GM23338 (cell line): ENCODE results near the gene CXCL12. TPM values are rescaled to one million over a fixed set of nuclear protein-coding genes. Genes with fewer than 3 reads are reported as not detected.

ENCODE experiments used
- ATAC-seq: fragments of 200-7000 bp; cut with Tn5 transposase; 3 replicates; pipeline ENCODE4 v1.9.1; 2020
- DNase-seq: peaks from one replicate; pipeline ENCODE4 v3.0.0-alpha.2; 2015; ENCODE audit warnings: low spot score
- H2AFZ ChIP-seq: fragments of 200-600 bp; sonication (generic); 2 replicates; pipeline ENCODE4 v1.8.0; 2016; ENCODE audit warnings: antibody characterized with exemption, mild to moderate bottlenecking, moderate library complexity
- H3F3A ChIP-seq: fragments of 200-600 bp; sonication (generic); replicated peaks from 2 replicates; pipeline ENCODE4 v1.8.0; 2017; ENCODE audit warnings: antibody characterized with exemption, mixed run types, low read depth
- H3K27ac ChIP-seq: fragments of 200-600 bp; sonication (generic); 2 replicates; pipeline ENCODE4 v1.6.1; 2016; ENCODE audit warnings: low read depth
- H3K27me3 ChIP-seq: fragments of 200-600 bp; sonication (generic); 2 replicates; pipeline ENCODE4 v1.8.0; 2016; ENCODE audit warnings: mild to moderate bottlenecking, mixed run types, moderate library complexity; ENCODE audit not compliant: insufficient read depth
- H3K36me3 ChIP-seq: fragments of 200-600 bp; sonication (generic); 2 replicates; pipeline ENCODE4 v1.8.0; 2016; ENCODE audit warnings: mild to moderate bottlenecking; ENCODE audit not compliant: insufficient read depth
- H3K4me1 ChIP-seq: fragments of 200-600 bp; sonication (generic); 2 replicates; pipeline ENCODE4 v1.8.0; 2016; ENCODE audit warnings: mild to moderate bottlenecking, moderate library complexity; ENCODE audit not compliant: insufficient read depth
- H3K4me2 ChIP-seq: fragments of 200-600 bp; sonication (generic); 2 replicates; pipeline ENCODE4 v1.7.1; 2017; ENCODE audit warnings: mixed run types
- H3K4me3 ChIP-seq: fragments of 200-600 bp; sonication (generic); 2 replicates; pipeline ENCODE4 v1.6.1; 2016; ENCODE audit warnings: mixed run types
- H3K79me2 ChIP-seq: fragments of 200-600 bp; sonication (generic); replicated peaks from 2 replicates; pipeline ENCODE4 v1.8.0; 2017; ENCODE audit warnings: mild to moderate bottlenecking; ENCODE audit not compliant: insufficient read depth
- H3K9me2 ChIP-seq: fragments of 200-600 bp; sonication (generic); 2 replicates; pipeline ENCODE4 v1.8.0; 2017; ENCODE audit not compliant: insufficient read depth
- H4K20me1 ChIP-seq: fragments of 200-600 bp; sonication (generic); replicated peaks from 2 replicates; pipeline ENCODE4 v1.8.0; 2017; ENCODE audit warnings: mild to moderate bottlenecking; ENCODE audit not compliant: insufficient read depth
- H3K27ac Mint-ChIP-seq: 2 replicates; pipeline ENCODE4 v1.8.0; 2020; ENCODE audit warnings: inconsistent platforms, mild to moderate bottlenecking, moderate library complexity, mixed read lengths
- H3K27me3 Mint-ChIP-seq: 3 replicates; pipeline ENCODE4 v1.8.0; 2022; ENCODE audit warnings: low read depth, mild to moderate bottlenecking, moderate library complexity, mixed read lengths, inconsistent platforms; ENCODE audit not compliant: insufficient read depth, poor library complexity
- H3K36me3 Mint-ChIP-seq: 3 replicates; pipeline ENCODE4 v1.8.0; 2021; ENCODE audit warnings: low read depth, mild to moderate bottlenecking, inconsistent platforms, moderate library complexity, mixed read lengths
- H3K4me1 Mint-ChIP-seq: 3 replicates; pipeline ENCODE4 v1.8.0; 2020; ENCODE audit warnings: mild to moderate bottlenecking, inconsistent platforms, mixed read lengths
- H3K4me3 Mint-ChIP-seq: 3 replicates; pipeline ENCODE4 v1.8.0; 2021; ENCODE audit warnings: moderate library complexity, mild to moderate bottlenecking, inconsistent platforms, mixed read lengths
- H3K9me3 Mint-ChIP-seq: 3 replicates; pipeline ENCODE4 v1.8.0; 2020; ENCODE audit warnings: moderate library complexity, mild to moderate bottlenecking, inconsistent platforms, mixed read lengths
- EZH2 ChIP-seq: fragments of 200-600 bp; sonication (generic); IDR thresholded peaks from one replicate; pipeline ENCODE4 v1.8.0; 2017; ENCODE audit warnings: antibody characterized with exemption, mild to moderate bottlenecking, low read depth; ENCODE audit not compliant: unreplicated experiment
- JUNB ChIP-seq: IDR thresholded peaks from one replicate; pipeline ENCODE4 v1.6.1; 2016; ENCODE audit warnings: antibody characterized with exemption; ENCODE audit not compliant: unreplicated experiment
- NANOG ChIP-seq: IDR thresholded peaks from 2 replicates; pipeline ENCODE4 v1.6.1; 2016; ENCODE audit warnings: antibody characterized with exemption, borderline replicate concordance
- POLR2AphosphoS5 ChIP-seq: IDR thresholded peaks from 2 replicates; pipeline ENCODE4 v1.6.1; 2016; ENCODE audit warnings: antibody characterized with exemption, low read depth
- REST ChIP-seq: IDR thresholded peaks from one replicate; pipeline ENCODE4 v1.6.1; 2018; ENCODE audit warnings: antibody characterized with exemption; ENCODE audit not compliant: unreplicated experiment
- ZNF331 ChIP-seq: fragments of 250-450 bp; sonication (Bioruptor Pico); IDR thresholded peaks from 2 replicates; pipeline ENCODE4 v1.5.0; 2020; ENCODE audit warnings: low read depth, mild to moderate bottlenecking, moderate library complexity
- polyA plus RNA-seq: library from polyadenylated mRNA; unstranded; fragments of >200 nt; fragmentation: Nextera tagmentation; extraction: Ambion mirVana; gene quantifications from 2 replicates; pipeline ENCODE4 v1.2.1, GENCODE V29; 2016
- total RNA-seq: library from RNA; depleted of rRNA; stranded (reverse); fragments of >200 nt; shearing (Covaris generic); gene quantifications from 2 replicates; pipeline ENCODE4 v1.2.3, GENCODE V29; 2014
- TF ChIP-seq, protein P1 (sequence below): IDR thresholded peaks from 2 replicates; pipeline ENCODE4 v1.6.1; 2016; ENCODE audit warnings: antibody characterized with exemption
- TF ChIP-seq, protein P2 (sequence below), 2 experiments: fragments of 200-600 bp in 1 of 2; sonication (generic) in 1 of 2; conservative IDR thresholded peaks; 2 replicates each; pipeline versions ENCODE4 v1.5.1 to v1.6.1; 2016 to 2017; ENCODE audit warnings: antibody characterized with exemption in 2 of 2, low read depth in 2 of 2, mild to moderate bottlenecking in 2 of 2, moderate library complexity in 1 of 2

The CXCL12 gene
- total and polyA plus RNA-seq, 2 experiments from 2014 or later = 53.8 to 58.5 TPM

DNA sequence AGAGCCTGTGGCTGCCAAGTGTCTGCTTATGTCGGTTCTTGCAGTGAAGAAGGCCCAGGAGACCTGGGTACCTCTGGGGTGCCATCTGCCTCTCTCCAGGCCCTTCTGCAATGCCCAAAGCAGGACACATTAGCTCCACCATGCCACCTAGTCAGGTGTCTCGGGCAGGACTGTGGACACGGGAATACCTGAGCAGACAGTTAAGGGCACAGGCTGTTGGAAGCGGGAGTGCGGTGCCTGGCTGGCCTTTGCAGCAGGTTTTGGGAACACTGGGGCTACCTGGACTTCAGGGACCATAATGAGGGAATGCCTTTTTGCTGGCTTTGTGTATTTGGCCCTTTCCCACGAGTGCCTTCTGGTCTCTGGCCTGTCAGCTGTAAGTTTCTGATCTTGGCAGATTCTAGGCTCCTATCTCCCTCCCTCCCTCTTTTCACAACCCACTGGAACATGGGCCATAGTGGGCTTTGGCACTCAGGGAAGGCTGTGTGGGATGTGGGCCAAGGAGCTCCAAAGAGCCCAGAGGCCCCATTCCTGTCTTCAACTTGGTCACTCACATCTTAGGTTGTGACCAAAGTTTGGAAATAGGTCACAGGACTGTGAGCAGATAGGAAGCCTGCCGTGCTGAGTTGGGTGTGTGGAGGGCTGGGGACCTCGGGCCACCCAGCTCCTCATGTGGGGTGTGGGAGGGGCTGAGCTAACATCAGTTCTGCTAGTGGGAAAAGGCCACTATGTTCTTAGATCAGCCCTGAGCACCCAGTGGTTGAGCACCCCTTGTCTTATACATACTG, 41.5 kb upstream of the CXCL12 start (continued):
- TF ChIP-seq, protein P1, sequence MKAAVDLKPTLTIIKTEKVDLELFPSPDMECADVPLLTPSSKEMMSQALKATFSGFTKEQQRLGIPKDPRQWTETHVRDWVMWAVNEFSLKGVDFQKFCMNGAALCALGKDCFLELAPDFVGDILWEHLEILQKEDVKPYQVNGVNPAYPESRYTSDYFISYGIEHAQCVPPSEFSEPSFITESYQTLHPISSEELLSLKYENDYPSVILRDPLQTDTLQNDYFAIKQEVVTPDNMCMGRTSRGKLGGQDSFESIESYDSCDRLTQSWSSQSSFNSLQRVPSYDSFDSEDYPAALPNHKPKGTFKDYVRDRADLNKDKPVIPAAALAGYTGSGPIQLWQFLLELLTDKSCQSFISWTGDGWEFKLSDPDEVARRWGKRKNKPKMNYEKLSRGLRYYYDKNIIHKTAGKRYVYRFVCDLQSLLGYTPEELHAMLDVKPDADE = no peak
- TF ChIP-seq, protein P2, sequence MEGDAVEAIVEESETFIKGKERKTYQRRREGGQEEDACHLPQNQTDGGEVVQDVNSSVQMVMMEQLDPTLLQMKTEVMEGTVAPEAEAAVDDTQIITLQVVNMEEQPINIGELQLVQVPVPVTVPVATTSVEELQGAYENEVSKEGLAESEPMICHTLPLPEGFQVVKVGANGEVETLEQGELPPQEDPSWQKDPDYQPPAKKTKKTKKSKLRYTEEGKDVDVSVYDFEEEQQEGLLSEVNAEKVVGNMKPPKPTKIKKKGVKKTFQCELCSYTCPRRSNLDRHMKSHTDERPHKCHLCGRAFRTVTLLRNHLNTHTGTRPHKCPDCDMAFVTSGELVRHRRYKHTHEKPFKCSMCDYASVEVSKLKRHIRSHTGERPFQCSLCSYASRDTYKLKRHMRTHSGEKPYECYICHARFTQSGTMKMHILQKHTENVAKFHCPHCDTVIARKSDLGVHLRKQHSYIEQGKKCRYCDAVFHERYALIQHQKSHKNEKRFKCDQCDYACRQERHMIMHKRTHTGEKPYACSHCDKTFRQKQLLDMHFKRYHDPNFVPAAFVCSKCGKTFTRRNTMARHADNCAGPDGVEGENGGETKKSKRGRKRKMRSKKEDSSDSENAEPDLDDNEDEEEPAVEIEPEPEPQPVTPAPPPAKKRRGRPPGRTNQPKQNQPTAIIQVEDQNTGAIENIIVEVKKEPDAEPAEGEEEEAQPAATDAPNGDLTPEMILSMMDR (conservative IDR thresholded peaks at IDR 0.05; ENCODE audit: low read depth in 2 of 2) = no peak
- no peak for TF ChIP-seq EZH2

GRCh38 chr10:44425466-44425865, 40.6 kb upstream of the CXCL12 start:
- TF ChIP-seq, protein P2 (conservative IDR thresholded peaks at IDR 0.05; ENCODE audit: low read depth in 2 of 2) = no peak
- TF ChIP-seq NANOG = no peak
- no peak for TF ChIP-seq POLR2AphosphoS5
- TF ChIP-seq REST = no peak
- no peak for TF ChIP-seq JUNB
- no peak for TF ChIP-seq ZNF331 (CRISPR knock-in tag)
- H3K27ac ChIP-seq = no peak overlapping the region
- no peak overlapping the region for H3K4me3 ChIP-seq
- no peaks in the 10 kb centered on the region; the same call in 1 of the 2 replicates for H3K9me2 ChIP-seq
- H3K36me3 ChIP-seq = no peaks in the 10 kb centered on the region
- no peak overlapping the region for H3K4me3 Mint-ChIP-seq
- ATAC-seq (no peak), DNase-seq (no peak)
- no peaks in the 10 kb centered on the region for H3K27me3 ChIP-seq
- no peaks in the 10 kb centered on the region; the same call in 2 of the 3 replicates for H3K36me3 Mint-ChIP-seq
- H3K4me2 ChIP-seq = no peak overlapping the region
- no peaks in the 10 kb centered on the region for H3K4me1 ChIP-seq
- no peak overlapping the region for H2AFZ ChIP-seq
- no peaks in the 10 kb centered on the region for H3K27me3 Mint-ChIP-seq
- H4K20me1 ChIP-seq = no peaks in the 10 kb centered on the region
- no peaks in the 10 kb centered on the region for H3F3A ChIP-seq
- peaks cover 14% of the 10 kb centered on the region for H3K9me3 Mint-ChIP-seq
- no peaks in the 10 kb centered on the region for H3K79me2 ChIP-seq
- no peaks in the 10 kb centered on the region for H3K4me1 Mint-ChIP-seq
- no peak overlapping the region for H3K27ac Mint-ChIP-seq
